Epithelial cell of esophagus (primary cell): ENCODE results near the gene ICOS.

Source experiments
- DNase-seq: peaks from one replicate; pipeline ENCODE4 v3.0.0; 2010; ENCODE audit warnings: low read depth
- H3K4me3 ChIP-seq: 2 replicates; pipeline ENCODE4 v1.5.1; 2011; ENCODE audit warnings: mild to moderate bottlenecking, low read length, control low read depth
- CTCF ChIP-seq: IDR thresholded peaks from 2 replicates; pipeline ENCODE4 v1.5.1; 2011; ENCODE audit warnings: low read depth, mild to moderate bottlenecking, low read length, control low read depth, inconsistent platforms; ENCODE audit not compliant: insufficient read depth; ENCODE audit errors: missing control alignments

Gene ICOS

GRCh38 chr2:203893401-203893800 lies 43.2 kb upstream of the ICOS start:
- no peak overlapping the region for H3K4me3 ChIP-seq
- DNase-seq, result no peak
- no peak for TF ChIP-seq CTCF

- H3K4me3 ChIP-seq, result no peak overlapping the region
- no peak for DNase-seq
- no peak for TF ChIP-seq CTCF
These were observed 42.7 kb upstream of the ICOS start for GRCh38 chr2:203893840-203894239.

- no peak for DNase-seq
- TF ChIP-seq CTCF, result no peak
- H3K4me3 ChIP-seq, result no peak overlapping the region
These were observed 42.3 kb upstream of the ICOS start for GRCh38 chr2:203894262-203894661.

GRCh38 chr2:203897544-203897943 lies 39.0 kb upstream of the ICOS start:
- no peak for DNase-seq
- H3K4me3 ChIP-seq, result no peak overlapping the region
- TF ChIP-seq CTCF, result no peak

GRCh38 chr2:203898657-203899056 lies 37.9 kb upstream of the ICOS start:
- no peak for TF ChIP-seq CTCF
- no peak overlapping the region for H3K4me3 ChIP-seq

GRCh38 chr2:203900253-203900652 lies 36.3 kb upstream of the ICOS start:
- H3K4me3 ChIP-seq, result no peak overlapping the region
- DNase-seq, result no peak
- no peak for TF ChIP-seq CTCF

More at GRCh38 chr2:203898657-203899056, 37.9 kb upstream of the ICOS start:
- DNase-seq, result no peak

- no peak overlapping the region for H3K4me3 ChIP-seq
- TF ChIP-seq CTCF, result no peak
- no peak for DNase-seq
These were observed 32.5 kb upstream of the ICOS start for GRCh38 chr2:203904022-203904421.
